Measurements from ENCODE around the gene ATG2B. TPM values are rescaled to one million over a fixed set of nuclear protein-coding genes. Genes with fewer than 3 reads are reported as not detected.

Gene ATG2B
- total and polyA plus RNA-seq, 9 of the 15 experiments (the other 6 are each of a cell fraction or from before 2014, with no cell fraction given): 0.83 to 12.9 (median 8.7) TPM

DNA sequence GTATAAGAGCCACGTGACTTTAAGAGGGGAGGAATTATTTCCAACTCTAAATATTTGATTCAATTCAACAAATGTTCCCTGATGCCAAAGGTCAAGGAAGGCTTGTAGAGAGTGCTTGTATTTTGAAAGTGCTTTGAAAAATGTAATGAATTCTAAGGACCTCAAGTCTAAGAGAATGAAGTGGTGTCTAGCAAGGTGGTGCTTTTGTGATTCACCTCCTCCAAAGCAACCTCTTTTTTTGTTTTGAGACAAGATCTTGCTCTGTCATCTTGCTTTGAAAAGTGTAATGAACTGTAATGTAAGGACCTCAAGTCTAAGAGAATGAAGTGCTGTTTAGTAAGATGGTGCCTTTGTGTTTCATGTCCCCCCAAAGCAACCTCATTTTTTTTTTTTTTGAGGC is 42.5 kb upstream of the ATG2B start:
- Histone ChIP-seq H3K9me3 (replicated peaks; ENCODE audit: control insufficient read depth, insufficient read depth, low read depth, low read length) (no peaks in the 10 kb centered on the region), H3K4me3 (no peak overlapping the region), H3K9me1 (ENCODE audit: control insufficient read depth, insufficient read depth, low read length) (no peaks in the 10 kb centered on the region), H3K36me3 (ENCODE audit: control insufficient read depth, insufficient read depth, low read length) (no peaks in the 10 kb centered on the region), H3K79me2 (ENCODE audit: control insufficient read depth, insufficient read depth, low read length) (no peaks in the 10 kb centered on the region), H3K27ac (ENCODE audit: extremely low read depth, low read depth, low read length) (no peak overlapping the region), H3K27me3 (ENCODE audit: control insufficient read depth in 2 of 2, insufficient read depth in 2 of 2, low read length in 2 of 2) (no peaks in the 10 kb centered on the region), H3K9ac (ENCODE audit: insufficient read depth in 1 of 2, low read depth in 2 of 2, low read length in 2 of 2) (no peak overlapping the region), H4K20me1 (replicated peaks; ENCODE audit: control insufficient read depth, insufficient read depth, low read length) (no peaks in the 10 kb centered on the region), H3K4me2 (ENCODE audit: insufficient read depth, low read length) (peak overlapping the region; percentile 7; the same call in 1 of the 2 replicates), H2AFZ (ENCODE audit: low read depth, low read length) (peak overlapping the region; percentile 79; the same call in 1 of the 2 replicates), H3K4me1 (replicated peaks in 1 of 2; ENCODE audit: control insufficient read depth in 2 of 2, insufficient read depth in 2 of 2, low read length in 2 of 2) (peaks cover 12 to 13% of the 10 kb centered on the region in 2 experiments; a peak in 3 of 5 replicates)
- intact Hi-C loops (cut with micrococcal nuclease) (loop anchor here (5.0 kb wide), 1 partner anchor 43 kb away; the partner anchor contains the start of genes ATG2B and GSKIP), in situ Hi-C loops (cut with MboI) (loop anchor here (25.0 kb wide), 1 partner anchor 843 kb away; no protein-coding TSS in a partner anchor)
- BruUV-seq (replicated peaks): no TSS peak
- CTCF ChIA-PET (ENCODE audit: low intra/inter-chr PET ratio): no interaction called here
- DNase-seq (ENCODE audit: extremely low read depth in 1 of 4, low spot score in 3 of 4) (no peak), ATAC-seq (peak; percentile 74), FAIRE-seq (peak; percentile 81)
- WGBS (ENCODE audit: insufficient coverage, low coverage, missing lambda C conversion rate): 43% methylated on average over 1 of the region's 1 CpG
- POLR2A ChIA-PET: interaction anchor here (1.4 kb wide), 1 partner anchor 11 kb away, joined by 3 read pairs; no protein-coding TSS in a partner anchor
- TF ChIP-seq GATAD2A (IDR thresholded peaks at IDR 0.05) (no peak), RFX1 (IDR thresholded peaks at IDR 0.05) (no peak), MAFF (IDR thresholded peaks at IDR 0.05; ENCODE audit: low read length) (peak; percentile 49; the same call in 1 of the 2 replicates), FOXM1 (IDR thresholded peaks at IDR 0.05; ENCODE audit: low read depth) (no peak), FOXM1 (CRISPR knock-in tag; IDR thresholded peaks at IDR 0.05; ENCODE audit: low read depth) (no peak), ZNF212 (CRISPR knock-in tag; IDR thresholded peaks at IDR 0.05) (no peak), BRD4 (IDR thresholded peaks at IDR 0.05) (no peak), LEF1 (IDR thresholded peaks at IDR 0.05) (no peak), AFF1 (IDR thresholded peaks at IDR 0.05; ENCODE audit: low read depth in 1 of 2, partially characterized antibody in 2 of 2) (no peak), HMGN3 (IDR thresholded peaks at IDR 0.05; ENCODE audit: borderline replicate concordance, extremely low read depth, insufficient read length, low read depth, low read length) (no peak), KLF13 (tag; IDR thresholded peaks at IDR 0.05; ENCODE audit: borderline replicate concordance, low read depth) (no peak), MYNN (IDR thresholded peaks at IDR 0.05) (peak; percentile 68; the same call in 1 of the 2 replicates), MYNN (CRISPR knock-in tag; IDR thresholded peaks at IDR 0.05) (no peak), ZNF274 (IDR thresholded peaks at IDR 0.05; ENCODE audit: borderline replicate concordance, low read depth, low read length) (no peak), C11orf30 (IDR thresholded peaks at IDR 0.05; ENCODE audit: low read depth) (peak; percentile 54; the same call in 1 of the 2 replicates), NFE2 (IDR thresholded peaks at IDR 0.05; ENCODE audit: low read depth) (peak; percentile 85)
- TF ChIP-seq, protein P1, sequence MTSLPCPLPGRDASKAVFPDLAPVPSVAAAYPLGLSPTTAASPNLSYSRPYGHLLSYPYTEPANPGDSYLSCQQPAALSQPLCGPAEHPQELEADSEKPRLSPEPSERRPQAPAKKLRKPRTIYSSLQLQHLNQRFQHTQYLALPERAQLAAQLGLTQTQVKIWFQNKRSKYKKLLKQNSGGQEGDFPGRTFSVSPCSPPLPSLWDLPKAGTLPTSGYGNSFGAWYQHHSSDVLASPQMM (CRISPR knock-in tag; IDR thresholded peaks at IDR 0.05): no peak
